Middle frontal gyrus (tissue), 1 donor: ENCODE data around the gene ELOVL6.

Source experiments
- DNase-seq: peaks from one replicate; pipeline ENCODE4 v3.0.0-alpha.2; 2015; ENCODE audit warnings: low spot score; ENCODE audit errors: extremely low spot score

Gene ELOVL6

GRCh38 chr4:110034026-110034393 lies 164.4 kb downstream of the ELOVL6 start:
- DNase-seq, result no peak

DNA sequence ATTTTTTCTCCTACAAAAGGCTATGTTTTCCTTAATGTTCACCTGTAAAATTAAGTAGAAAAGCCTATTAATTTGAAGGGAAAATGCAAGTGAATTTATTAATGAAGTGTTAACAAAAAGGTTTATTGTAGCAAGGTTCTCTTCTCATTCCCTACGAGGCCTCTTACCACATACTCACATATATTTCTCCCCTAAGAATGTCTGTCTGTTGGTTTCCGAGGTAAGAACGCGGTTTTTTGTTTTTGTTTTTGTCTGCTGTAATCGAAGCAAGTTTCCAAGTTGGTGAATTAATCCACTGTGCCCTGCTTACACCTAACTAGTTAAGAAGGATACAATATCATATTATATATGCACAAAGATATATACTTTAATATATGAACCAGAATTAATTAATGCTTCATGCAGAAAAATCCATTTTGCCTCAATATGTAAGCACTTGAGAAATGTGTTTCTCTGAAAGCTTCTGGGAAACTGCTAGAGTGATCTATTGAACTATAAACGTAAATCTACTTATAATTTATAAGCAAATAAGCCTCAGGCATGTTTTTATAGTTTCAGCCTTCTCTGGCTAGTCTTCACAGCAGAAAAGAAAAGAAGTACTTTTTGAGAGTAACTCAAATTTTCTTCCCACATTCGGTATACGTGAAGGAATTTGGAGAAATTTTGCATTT lies 164.9 kb downstream of the ELOVL6 start:
- DNase-seq, result no peak

DNA sequence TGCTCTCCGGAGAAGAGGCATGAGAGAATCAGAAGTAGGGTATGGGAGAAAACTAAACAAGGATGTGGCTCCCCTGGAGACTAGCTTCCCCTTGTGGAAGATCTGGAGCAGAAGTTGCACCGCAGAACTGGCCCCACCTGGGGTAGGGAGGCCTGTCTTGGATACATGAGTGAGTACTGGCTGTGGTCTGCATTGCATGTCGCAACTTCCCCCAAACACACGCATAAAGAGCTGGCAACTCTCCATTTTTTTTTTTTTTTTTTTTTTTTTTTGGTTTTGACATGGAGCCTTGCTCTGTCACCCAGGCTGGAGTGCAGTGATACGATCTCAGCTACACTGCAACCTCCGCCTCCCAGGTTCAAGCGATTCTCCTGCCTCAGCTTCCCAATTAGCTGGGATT lies 165.8 kb downstream of the ELOVL6 start:
- DNase-seq, result no peak

DNA sequence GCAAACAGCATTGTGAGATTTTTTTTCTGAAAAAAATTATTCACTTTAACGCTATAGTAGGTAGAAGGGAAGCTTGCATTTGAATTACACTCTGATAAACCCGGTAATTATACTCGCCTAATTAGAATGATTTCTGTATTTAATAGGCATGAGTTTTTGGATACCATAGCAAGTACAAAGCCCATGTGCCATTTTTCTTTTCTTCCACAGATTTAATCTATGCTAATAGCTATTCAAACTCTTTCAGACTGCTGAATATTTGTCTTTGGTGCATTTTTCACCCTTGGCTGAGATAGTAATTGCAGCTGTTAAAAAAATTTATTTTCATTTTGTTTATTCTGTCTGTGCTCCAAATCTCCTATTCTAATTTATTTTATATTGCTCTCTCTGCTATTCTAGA lies 172.7 kb downstream of the ELOVL6 start:
- no peak for DNase-seq

GRCh38 chr4:110025056-110025455 lies 173.4 kb downstream of the ELOVL6 start:
- no peak for DNase-seq

DNA sequence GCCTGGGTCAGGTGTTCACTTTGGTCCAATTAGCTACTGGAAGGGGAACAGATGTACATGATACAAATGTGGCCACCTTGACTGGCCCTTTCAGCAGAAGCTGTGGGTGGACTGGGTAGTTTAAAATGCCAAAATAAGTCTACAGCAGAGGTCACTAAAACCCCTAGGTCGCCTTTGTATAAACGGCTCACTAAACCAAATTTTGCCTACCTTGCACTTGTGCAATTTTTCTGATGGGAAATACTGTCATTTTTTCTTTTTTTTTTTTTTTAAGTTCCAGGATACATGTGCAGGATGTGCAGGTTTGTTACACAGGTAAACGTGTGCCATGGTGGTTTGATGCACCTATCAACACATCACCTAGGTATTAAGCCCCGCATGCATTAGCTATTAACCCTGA lies 176.0 kb downstream of the ELOVL6 start:
- DNase-seq, result no peak

- DNase-seq, result no peak
Observed at GRCh38 chr4:110020646-110021443, 177.6 kb downstream of the ELOVL6 start.

GRCh38 chr4:110020139-110020538 lies 178.3 kb downstream of the ELOVL6 start:
- no peak for DNase-seq

DNA sequence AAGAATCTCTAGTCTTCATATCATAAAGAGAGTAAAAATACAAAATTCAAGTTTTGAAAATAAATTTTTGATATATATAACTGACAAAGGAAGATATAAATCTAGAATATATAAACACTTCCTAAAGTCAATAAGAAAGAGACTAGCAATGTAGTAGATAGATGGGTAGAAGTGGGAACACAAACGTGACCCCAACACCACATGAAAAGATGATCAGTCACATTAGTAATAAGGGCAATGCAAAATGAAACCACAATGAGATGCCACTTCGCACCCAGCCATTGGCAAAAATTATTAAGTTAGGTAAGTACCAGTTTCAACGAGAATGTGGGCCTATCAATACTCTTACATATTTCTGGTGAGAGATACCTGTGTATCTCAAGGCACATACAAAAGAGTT lies 179.3 kb downstream of the ELOVL6 start:
- DNase-seq, result no peak

DNA sequence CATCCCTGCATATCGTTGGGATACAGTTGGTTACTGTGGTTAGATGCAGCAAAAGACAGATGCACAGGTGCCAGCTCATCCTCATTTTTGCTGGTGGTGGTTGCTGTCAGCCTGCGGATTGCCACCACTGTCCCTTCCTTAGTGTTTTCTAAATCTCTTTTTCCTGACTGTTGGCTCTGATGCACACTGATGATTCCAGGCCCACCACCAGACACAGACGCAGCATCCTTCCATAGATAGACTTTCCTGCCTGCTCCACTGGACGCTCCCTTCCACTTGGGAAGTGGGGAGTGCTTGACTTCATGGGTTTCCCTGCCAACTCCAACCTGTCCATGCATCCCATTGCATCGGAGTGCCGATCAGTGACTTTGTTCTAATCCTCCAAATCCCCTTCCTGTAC lies 184.2 kb downstream of the ELOVL6 start:
- DNase-seq, result no peak

DNA sequence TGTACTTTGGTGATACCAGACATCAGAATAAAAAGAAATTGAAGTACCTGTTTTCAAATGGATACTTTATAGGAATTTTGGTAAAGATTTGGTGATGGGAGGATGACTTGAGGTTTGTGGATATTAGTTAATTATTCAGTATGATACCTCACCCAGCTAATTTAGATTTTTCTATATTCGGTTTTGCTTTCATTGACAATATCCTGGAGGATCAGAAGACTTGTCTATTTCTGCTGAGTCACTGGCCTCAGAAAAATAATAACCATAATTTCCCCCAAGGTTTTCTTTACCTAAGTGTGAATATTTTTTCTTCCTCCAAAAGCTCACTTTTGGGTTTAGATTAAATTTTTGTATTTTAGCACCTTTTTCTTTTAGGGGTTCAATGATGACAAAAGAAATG lies 185.5 kb downstream of the ELOVL6 start:
- DNase-seq, result no peak

DNA sequence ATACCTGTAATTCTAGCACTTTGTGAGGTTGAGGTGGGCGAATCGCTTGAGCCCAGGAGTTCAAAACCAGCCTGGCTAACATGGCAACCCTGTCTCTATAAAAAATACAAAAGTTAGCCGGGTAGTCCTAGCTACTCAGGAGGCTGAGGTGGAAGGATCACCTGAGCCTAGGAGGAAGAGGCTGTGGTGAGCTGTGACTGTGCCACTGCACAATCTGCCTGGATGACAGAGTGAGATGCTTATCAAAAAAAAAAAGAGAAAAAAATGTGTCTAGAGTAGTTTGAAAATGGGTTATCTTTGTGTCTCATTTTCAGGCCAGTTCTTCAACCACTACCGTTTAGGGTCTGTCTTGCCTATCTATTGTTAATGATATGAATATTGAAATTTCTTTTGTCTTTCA lies 187.6 kb downstream of the ELOVL6 start:
- no peak for DNase-seq

GRCh38 chr4:110009550-110009949 lies 188.9 kb downstream of the ELOVL6 start:
- DNase-seq, result no peak

- DNase-seq, result no peak
Observed at GRCh38 chr4:110008540-110008939, 189.9 kb downstream of the ELOVL6 start.

DNA sequence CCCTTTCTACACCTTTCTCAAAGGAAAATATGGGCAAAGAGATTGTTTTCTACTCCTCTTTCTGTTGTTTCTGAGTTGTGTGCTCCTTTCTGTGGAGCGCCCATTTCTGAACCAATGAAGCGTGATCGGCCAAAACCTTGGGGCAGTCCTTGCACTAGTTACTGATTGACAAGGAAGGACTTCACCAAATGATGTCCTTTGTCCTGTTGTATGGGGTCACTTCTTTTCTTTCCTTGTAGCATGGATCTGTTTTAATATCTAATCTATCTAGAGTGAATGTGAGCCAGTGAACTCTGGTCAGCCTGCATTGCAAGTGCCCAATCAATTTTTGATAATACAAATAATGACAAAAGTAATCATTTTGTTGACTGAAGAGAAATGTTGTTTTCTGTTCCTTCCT lies 191.2 kb downstream of the ELOVL6 start:
- DNase-seq, result no peak

- peak; percentile 24 for DNase-seq
Observed at GRCh38 chr4:110005461-110006056, 192.9 kb downstream of the ELOVL6 start.

GRCh38 chr4:110004556-110004955 lies 193.9 kb downstream of the ELOVL6 start:
- no peak for DNase-seq

- DNase-seq, result no peak
Observed at GRCh38 chr4:110003401-110004187, 194.8 kb downstream of the ELOVL6 start.

GRCh38 chr4:110002326-110002725 lies 196.1 kb downstream of the ELOVL6 start:
- DNase-seq, result no peak

DNA sequence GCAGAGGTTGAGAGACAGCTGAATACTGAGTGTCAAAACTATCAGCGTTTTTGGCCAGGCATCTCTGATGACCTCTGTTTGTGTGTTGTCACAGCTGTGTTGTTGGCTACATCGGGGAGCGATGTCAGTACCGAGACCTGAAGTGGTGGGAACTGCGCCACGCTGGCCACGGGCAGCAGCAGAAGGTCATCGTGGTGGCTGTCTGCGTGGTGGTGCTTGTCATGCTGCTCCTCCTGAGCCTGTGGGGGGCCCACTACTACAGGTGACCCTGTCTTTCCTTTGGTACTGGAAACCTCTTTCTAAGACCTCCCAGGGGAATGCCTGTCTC lies 198.9 kb downstream of the ELOVL6 start:
- no peak for DNase-seq

- no peak for DNase-seq
Observed at GRCh38 chr4:109998867-109999584, 199.4 kb downstream of the ELOVL6 start.
